ENCODE measurements around the gene C1orf232.
A peak's percentile ranks its signal among the peaks of the same experiment; 100 is the strongest.

The C1orf232 gene

GRCh38 chr1:26175346-26175745, 6.6 kb upstream of the C1orf232 start:
- DNase-seq: no peak

GRCh38 chr1:26171084-26172072, 2.6 kb upstream of the C1orf232 start, which contains the start of gene ZNF593OS:
ZNF593OS (minus strand) TSS chr1:26171832; CDS start chr1:26171661, 171 bp downstream.
- DNase-seq: no peak

GRCh38 chr1:26170472-26170821, 1.7 kb upstream of the C1orf232 start:
- no peak for DNase-seq

- peak; percentile 83 for DNase-seq
Observed at GRCh38 chr1:26169669-26170471, 1.1 kb upstream of the C1orf232 start, which contains the start of gene ZNF593. ZNF593 (plus strand) TSS chr1:26169908; CDS start chr1:26169984, 76 bp downstream.

GRCh38 chr1:26169198-26169554, 413 bp upstream of the C1orf232 start:
- DNase-seq: no peak

- DNase-seq: no peak
Observed at GRCh38 chr1:26166719-26167281, 2.0 kb downstream of the C1orf232 start.

- no peak for DNase-seq
Observed at GRCh38 chr1:26164861-26165842, 3.6 kb downstream of the C1orf232 start.

GRCh38 chr1:26164036-26164860, 4.5 kb downstream of the C1orf232 start:
- DNase-seq: no peak

GRCh38 chr1:26163684-26164035, 5.1 kb downstream of the C1orf232 start:
- no peak for DNase-seq

GRCh38 chr1:26162220-26162709, 6.5 kb downstream of the C1orf232 start:
- no peak for DNase-seq

- DNase-seq: no peak
Observed at GRCh38 chr1:26161415-26162219, 7.1 kb downstream of the C1orf232 start.

- no peak for DNase-seq
Observed at GRCh38 chr1:26160527-26161414, 8.0 kb downstream of the C1orf232 start.

GRCh38 chr1:26159743-26160039, 9.1 kb downstream of the C1orf232 start:
- no peak for DNase-seq

- no peak for DNase-seq
Observed at GRCh38 chr1:26158908-26159742, 9.6 kb downstream of the C1orf232 start, which contains the start of gene FAM110D. FAM110D (plus strand) TSS chr1:26159079; CDS start chr1:26161292, 2,213 bp downstream.

- no peak for DNase-seq
Observed at GRCh38 chr1:26158271-26158907, 10.4 kb downstream of the C1orf232 start.

GRCh38 chr1:26156285-26157038, 12.3 kb downstream of the C1orf232 start:
- DNase-seq: no peak
